Measurements from ENCODE around the gene FRMD7.

- TF ChIP-seq CTCF (IDR thresholded peaks at IDR 0.05) (no peak), POLR2A (IDR thresholded peaks at IDR 0.05) (no peak), POLR2AphosphoS5 (IDR thresholded peaks at IDR 0.05) (no peak)
Observed at GRCh38 chrX:132033166-132033565, 94.7 kb downstream of the FRMD7 start.
